ENCODE data around the gene SLC22A23.

SLC22A23 gene

DNA sequence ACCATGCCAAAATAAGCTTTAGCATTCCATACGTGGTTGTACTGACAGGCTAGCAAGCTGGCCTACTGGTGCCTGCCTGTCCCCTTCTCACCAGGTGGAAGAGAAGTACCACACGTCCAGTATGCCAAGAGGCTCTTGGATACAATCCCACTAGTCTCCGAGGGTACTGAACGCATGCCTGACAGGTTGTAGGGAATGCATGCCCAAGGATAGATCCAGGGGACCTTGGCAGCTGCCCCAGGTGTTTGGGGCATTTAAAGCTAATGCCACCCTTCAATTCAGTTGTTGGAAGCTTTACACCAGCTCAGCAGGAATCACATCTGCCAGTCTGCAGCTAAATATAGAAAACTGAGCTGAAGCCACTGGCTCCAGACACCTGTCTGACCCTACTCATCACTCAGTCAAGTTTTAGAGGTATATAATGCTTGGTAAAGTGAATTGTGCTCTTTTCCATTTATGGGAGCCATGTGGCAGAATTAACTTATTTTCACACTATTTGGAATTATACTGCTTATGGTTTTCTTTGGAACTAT lies 234.3 kb downstream of the SLC22A23 start:
- no peak for DNase-seq (ENCODE audit: low read depth)

GRCh38 chr6:3221578-3221977 lies 235.3 kb downstream of the SLC22A23 start:
- DNase-seq (ENCODE audit: low read depth) = no peak

- DNase-seq (ENCODE audit: low read depth) = no peak
Observed at GRCh38 chr6:3220366-3220765, 236.5 kb downstream of the SLC22A23 start.
